Large intestine (tissue), 3 donors: ENCODE data around the gene BOC. TPM values are rescaled to one million over a fixed set of nuclear protein-coding genes. Genes with fewer than 3 reads are reported as not detected.
"Not testable (repeated sequence)": the region's sequence is repeated elsewhere in the genome, so short reads cannot be mapped to it uniquely, and the experiment has no call there.

Experiments
- DNase-seq, 2 donors: peaks; one replicate each; pipeline versions ENCODE4 v3.0.0 to v3.0.0-alpha.2; 2013
- H3K27ac ChIP-seq: one replicate; pipeline ENCODE4 v1.5.1; 2013; ENCODE audit warnings: low read length
- H3K27me3 ChIP-seq: 2 replicates; pipeline ENCODE4 v1.6.1; 2013; ENCODE audit warnings: low read length; ENCODE audit not compliant: control insufficient read depth, insufficient read depth
- H3K36me3 ChIP-seq: 2 replicates; pipeline ENCODE4 v1.6.1; 2013; ENCODE audit warnings: low read length; ENCODE audit not compliant: control insufficient read depth, insufficient read depth
- H3K4me1 ChIP-seq: one replicate; pipeline ENCODE4 v1.6.1; 2013; ENCODE audit warnings: low read length; ENCODE audit not compliant: control insufficient read depth, insufficient read depth
- H3K4me3 ChIP-seq: one replicate; pipeline ENCODE4 v1.5.1; 2013; ENCODE audit warnings: low read length
- H3K9me3 ChIP-seq: one replicate; pipeline ENCODE4 v1.6.1; 2013; ENCODE audit warnings: mild to moderate bottlenecking, low read depth, low read length, moderate library complexity; ENCODE audit not compliant: control insufficient read depth
- WGBS: methylation state at CpG from one replicate; pipeline ENCODE4 v1.1.5; 2013; ENCODE audit warnings: low lambda C conversion rate; ENCODE audit not compliant: insufficient coverage; 5-methylcytosine and 5-hydroxymethylcytosine counted together
- polyA plus RNA-seq: library from polyadenylated mRNA; unstranded; fragments of 120-200 nt; gene quantifications from one replicate; pipeline ENCODE4 v1.2.1, GENCODE V29; 2013

Gene BOC
- polyA plus RNA-seq, 1 donor: 14.7 TPM

GRCh38 chr3:113170771-113171170 is 40.6 kb upstream of the BOC start:
- no CpG with 5 or more reads among the region's 7 CpGs for WGBS

GRCh38 chr3:113171675-113172300 is 39.6 kb upstream of the BOC start:
- WGBS: 92% methylated on average over 3 of the region's 5 CpGs

More at GRCh38 chr3:113170771-113171170, 40.6 kb upstream of the BOC start:
- no peak for DNase-seq
- H3K27ac ChIP-seq: no peak overlapping the region
- no peak overlapping the region for H3K4me3 ChIP-seq
- H3K9me3 ChIP-seq: no peaks in the 10 kb centered on the region
- peaks cover 26% of the 10 kb centered on the region for H3K4me1 ChIP-seq
- no peaks in the 10 kb centered on the region for H3K36me3 ChIP-seq
- no peaks in the 10 kb centered on the region for H3K27me3 ChIP-seq

GRCh38 chr3:113173102-113173501 is 38.3 kb upstream of the BOC start:
- 83% methylated on average over 1 of the region's 2 CpGs for WGBS
- no peaks in the 10 kb centered on the region for H3K36me3 ChIP-seq
- no peaks in the 10 kb centered on the region for H3K9me3 ChIP-seq
- no peak overlapping the region for H3K4me3 ChIP-seq
- DNase-seq: no peak
- H3K27me3 ChIP-seq: no peaks in the 10 kb centered on the region
- H3K4me1 ChIP-seq: peaks cover 5% of the 10 kb centered on the region
- H3K27ac ChIP-seq: no peak overlapping the region

More at GRCh38 chr3:113171675-113172300, 39.6 kb upstream of the BOC start:
- H3K27ac ChIP-seq, H3K36me3 ChIP-seq, H3K4me3 ChIP-seq, H3K27me3 ChIP-seq, H3K9me3 ChIP-seq, DNase-seq: not testable (repeated sequence)
- peaks cover 18% of the 10 kb centered on the region for H3K4me1 ChIP-seq

GRCh38 chr3:113174304-113174703 is 37.1 kb upstream of the BOC start:
- Histone ChIP-seq H3K9me3 (no peaks in the 10 kb centered on the region), H3K27me3 (peaks cover 3% of the 10 kb centered on the region), H3K36me3 (no peaks in the 10 kb centered on the region), H3K4me1 (no peaks in the 10 kb centered on the region), H3K4me3 (no peak overlapping the region), H3K27ac (no peak overlapping the region)
- 57% methylated on average over 1 of the region's 1 CpG for WGBS
- no peak for DNase-seq

GRCh38 chr3:113174801-113175485 is 36.4 kb upstream of the BOC start:
- WGBS: no CpG with 5 or more reads among the region's 7 CpGs
- no peaks in the 10 kb centered on the region for H3K9me3 ChIP-seq
- DNase-seq: peak in 1 of 2 donors; percentile 12
- no peaks in the 10 kb centered on the region for H3K4me1 ChIP-seq
- peaks cover 6% of the 10 kb centered on the region for H3K27me3 ChIP-seq
- no peak overlapping the region for H3K4me3 ChIP-seq
- H3K36me3 ChIP-seq: no peaks in the 10 kb centered on the region
- H3K27ac ChIP-seq: peak overlapping the region; percentile 3

GRCh38 chr3:113177526-113177925 is 33.8 kb upstream of the BOC start:
- no peak for DNase-seq
- 94% methylated on average over 2 of the region's 2 CpGs for WGBS
- Histone ChIP-seq H3K4me1 (no peaks in the 10 kb centered on the region), H3K36me3 (no peaks in the 10 kb centered on the region), H3K27ac (no peak overlapping the region), H3K4me3 (no peak overlapping the region), H3K27me3 (peaks cover 6% of the 10 kb centered on the region), H3K9me3 (no peaks in the 10 kb centered on the region)

- no peaks in the 10 kb centered on the region for H3K9me3 ChIP-seq
- no peaks in the 10 kb centered on the region for H3K36me3 ChIP-seq
- 83% methylated on average over 1 of the region's 4 CpGs for WGBS
- peaks cover 6% of the 10 kb centered on the region for H3K27me3 ChIP-seq
- no peak overlapping the region for H3K27ac ChIP-seq
- no peaks in the 10 kb centered on the region for H3K4me1 ChIP-seq
- H3K4me3 ChIP-seq: no peak overlapping the region
- no peak for DNase-seq
Measured at GRCh38 chr3:113179235-113179824, 32.0 kb upstream of the BOC start.

GRCh38 chr3:113183748-113184661 is 27.4 kb upstream of the BOC start:
- Histone ChIP-seq H3K36me3 (no peaks in the 10 kb centered on the region), H3K4me3 (no peak overlapping the region), H3K27me3 (peaks cover 6% of the 10 kb centered on the region), H3K27ac (no peak overlapping the region), H3K9me3 (no peaks in the 10 kb centered on the region), H3K4me1 (no peaks in the 10 kb centered on the region)
- DNase-seq: no peak
- WGBS: no CpG with 5 or more reads among the region's 13 CpGs

GRCh38 chr3:113185194-113185835 is 26.0 kb upstream of the BOC start:
- Histone ChIP-seq H3K27me3 (no peaks in the 10 kb centered on the region), H3K9me3 (no peaks in the 10 kb centered on the region), H3K4me1 (no peaks in the 10 kb centered on the region), H3K27ac (no peak overlapping the region), H3K36me3 (no peaks in the 10 kb centered on the region), H3K4me3 (no peak overlapping the region)
- DNase-seq: no peak

GRCh38 chr3:113186566-113186965 is 24.8 kb upstream of the BOC start:
- Histone ChIP-seq H3K36me3 (no peaks in the 10 kb centered on the region), H3K4me1 (no peaks in the 10 kb centered on the region), H3K27ac (no peak overlapping the region), H3K27me3 (no peaks in the 10 kb centered on the region), H3K9me3 (no peaks in the 10 kb centered on the region), H3K4me3 (no peak overlapping the region)
- no peak for DNase-seq
- no CpG with 5 or more reads among the region's 5 CpGs for WGBS
